GM13977 (cell line): ENCODE data around the gene TNIP2.
A peak's percentile ranks its signal among the peaks of the same experiment; 100 is the strongest.
"Not testable (repeated sequence)": the region's sequence is repeated elsewhere in the genome, so short reads cannot be mapped to it uniquely, and the experiment has no call there.

ENCODE experiments used
- DNase-seq: peaks from one replicate; pipeline ENCODE4 v3.0.0; 2012; ENCODE audit warnings: low spot score
- CTCF ChIP-seq: IDR thresholded peaks from 2 replicates; pipeline ENCODE4 v1.5.1; 2012; ENCODE audit warnings: mild to moderate bottlenecking, control low read depth; ENCODE audit not compliant: insufficient read depth; ENCODE audit errors: extremely low read depth, missing control alignments
- in situ Hi-C: fragments of 300-500 bp; cut with MboI; formaldehyde crosslinking; loops from one replicate; pipeline ENCODE4 v1.12.0; 2022; ENCODE audit warnings: low sequenced_read_pairs, low pct_unique_long_range_greater_than_20kb, mixed read lengths, inconsistent platforms; ENCODE audit not compliant: unreplicated experiment

The TNIP2 gene

DNA sequence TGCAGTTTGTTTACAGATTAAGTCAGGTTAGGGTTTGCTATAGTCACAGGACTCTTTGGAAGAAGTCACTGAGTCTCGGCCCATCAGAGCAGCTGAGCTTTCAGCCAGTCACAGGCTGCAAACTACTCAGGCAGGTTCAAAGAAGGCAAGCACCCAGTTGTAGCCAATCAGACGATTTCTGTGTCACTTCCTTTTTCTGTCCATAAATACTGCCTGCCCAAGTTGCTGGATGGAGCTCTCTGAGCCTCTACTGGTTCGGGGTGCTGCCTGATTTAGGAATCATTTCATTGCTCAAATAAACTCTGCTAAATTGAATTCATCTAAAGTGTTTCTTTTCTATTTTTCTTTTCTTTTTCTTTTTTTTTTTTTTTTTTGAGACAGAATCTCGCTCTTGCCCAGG, 29.5 kb upstream of the TNIP2 start:
- TF ChIP-seq CTCF, result no peak
- in situ Hi-C loops, result no loop called here
- DNase-seq, result peak; percentile 74

- in situ Hi-C loops, result no loop called here
- TF ChIP-seq CTCF, result no peak
- no peak for DNase-seq
These were observed 27.7 kb upstream of the TNIP2 start for GRCh38 chr4:2783790-2784189.

- DNase-seq, result no peak
- TF ChIP-seq CTCF, result no peak
- in situ Hi-C loops, result no loop called here
These were observed 25.8 kb upstream of the TNIP2 start for GRCh38 chr4:2781911-2782310.

- in situ Hi-C loops, DNase-seq: not testable (repeated sequence)
These were observed 24.5 kb upstream of the TNIP2 start for GRCh38 chr4:2780643-2781042.

GRCh38 chr4:2771264-2771663, 15.1 kb upstream of the TNIP2 start:
- no peak for TF ChIP-seq CTCF
- in situ Hi-C loops, result loop anchor here (10.0 kb wide), 1 partner anchor 164 kb away; no protein-coding TSS in a partner anchor
- DNase-seq, result no peak

DNA sequence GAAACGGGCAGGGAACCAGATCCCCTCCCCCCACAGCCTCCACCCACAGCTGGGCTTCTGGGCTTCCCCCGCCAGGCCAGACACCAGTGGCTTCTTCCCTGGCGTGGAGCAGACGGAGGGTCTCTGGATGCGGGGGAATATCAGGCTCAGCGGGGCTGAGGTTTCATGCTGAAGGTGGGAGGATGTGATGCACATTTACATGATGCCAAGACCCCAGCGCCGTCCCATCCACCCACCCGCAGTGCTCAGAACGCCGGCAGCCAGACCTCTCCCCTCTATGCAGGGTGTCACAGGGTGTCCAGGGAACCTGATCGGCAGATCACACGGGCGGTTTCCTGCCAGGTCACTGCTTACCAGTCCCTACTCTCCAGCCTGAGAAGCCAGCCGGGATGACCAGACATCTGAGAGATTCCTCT, 12.8 kb upstream of the TNIP2 start:
- in situ Hi-C loops, result no loop called here
- no peak for TF ChIP-seq CTCF
- DNase-seq, result no peak

DNA sequence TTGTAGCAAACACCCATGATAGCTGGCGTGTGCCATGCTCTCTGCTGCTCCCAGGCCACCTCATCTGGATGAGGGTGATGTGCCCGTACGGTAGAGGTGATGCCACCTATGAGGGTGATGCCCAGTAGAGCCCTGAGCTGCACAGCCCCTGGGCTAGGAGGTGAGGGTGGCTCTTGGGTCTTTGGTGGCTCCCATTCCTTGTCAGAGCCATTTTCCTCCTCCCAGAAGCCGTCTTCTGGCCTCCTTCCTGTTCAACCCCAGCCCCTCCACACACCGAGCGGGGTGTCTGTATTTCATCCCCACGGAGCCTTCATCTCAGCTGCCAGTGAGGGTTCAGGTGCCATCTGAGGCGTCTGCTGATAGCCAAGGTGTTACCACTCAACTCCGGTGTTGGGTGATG, 12.0 kb upstream of the TNIP2 start:
- no peak for TF ChIP-seq CTCF
- in situ Hi-C loops, result no loop called here

More for the DNA sequence above, 12.0 kb upstream of the TNIP2 start:
- DNase-seq, result no peak
